ENCODE results near the gene ANKK1.

The ANKK1 gene

DNA sequence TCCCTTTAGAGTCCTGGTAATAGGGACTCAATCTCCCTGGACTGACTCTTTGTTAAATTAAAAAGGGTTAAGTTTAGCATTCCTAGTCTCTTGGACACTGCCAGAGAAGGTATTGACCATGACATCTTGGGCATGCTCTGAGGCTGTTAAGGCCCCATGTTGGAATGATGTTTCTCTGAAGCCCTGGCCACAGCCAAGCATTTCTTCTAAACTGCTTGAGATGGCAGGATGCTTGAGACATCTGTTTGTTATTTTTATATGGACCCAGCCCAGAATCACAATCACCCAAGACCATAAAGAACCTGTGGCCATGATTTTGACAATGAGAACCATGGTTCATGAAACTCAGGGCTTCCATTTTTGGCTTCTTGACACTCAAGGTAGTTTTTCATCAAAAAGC is 5.5 kb upstream of the ANKK1 start:
- H3K9me3 ChIP-seq (replicated peaks; ENCODE audit: low read length) = no peaks in the 10 kb centered on the region
- H3K27me3 ChIP-seq (ENCODE audit: control insufficient read depth, insufficient read depth, low read length) = peaks cover 9% of the 10 kb centered on the region
- H3K4me2 ChIP-seq (ENCODE audit: low read length) = no peak overlapping the region
- H3K4me1 ChIP-seq (ENCODE audit: control insufficient read depth, insufficient read depth, low read length) = peaks cover 6% of the 10 kb centered on the region
- H3K36me3 ChIP-seq (ENCODE audit: insufficient read depth, low read length) = no peaks in the 10 kb centered on the region
- H3K9ac ChIP-seq (ENCODE audit: low read depth, low read length) = no peak overlapping the region
- no peak overlapping the region for H3K4me3 ChIP-seq (ENCODE audit: low read length)

DNA sequence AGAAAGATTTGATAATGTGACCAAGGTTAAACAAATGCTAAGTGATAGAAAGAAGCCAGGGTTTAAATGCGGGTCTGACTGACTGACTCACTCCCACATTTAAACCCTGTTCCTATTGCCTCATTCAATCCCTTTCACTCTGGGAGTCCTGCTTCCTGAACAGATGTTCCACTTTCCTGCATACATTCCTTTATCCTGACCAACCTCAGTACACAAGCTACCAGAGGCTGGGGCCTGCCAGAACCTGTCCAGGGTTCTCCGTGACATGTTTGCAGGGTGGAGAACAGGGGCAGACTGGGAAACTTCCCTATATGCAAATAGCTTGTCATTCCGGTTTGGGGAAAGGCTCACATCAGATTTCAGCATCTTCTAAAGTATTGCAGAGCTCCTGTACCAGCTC is 3.0 kb upstream of the ANKK1 start:
- H3K27me3 ChIP-seq (ENCODE audit: control insufficient read depth, insufficient read depth, low read length) = peaks cover 27% of the 10 kb centered on the region
- H3K9me3 ChIP-seq (replicated peaks; ENCODE audit: low read length) = no peaks in the 10 kb centered on the region
- no peak overlapping the region for H3K4me3 ChIP-seq (ENCODE audit: low read length)
- no peak overlapping the region for H3K4me2 ChIP-seq (ENCODE audit: low read length)
- H3K9ac ChIP-seq (ENCODE audit: low read depth, low read length) = no peak overlapping the region
- no peaks in the 10 kb centered on the region for H3K36me3 ChIP-seq (ENCODE audit: insufficient read depth, low read length)
- H3K4me1 ChIP-seq (ENCODE audit: control insufficient read depth, insufficient read depth, low read length) = peaks cover 6% of the 10 kb centered on the region

DNA sequence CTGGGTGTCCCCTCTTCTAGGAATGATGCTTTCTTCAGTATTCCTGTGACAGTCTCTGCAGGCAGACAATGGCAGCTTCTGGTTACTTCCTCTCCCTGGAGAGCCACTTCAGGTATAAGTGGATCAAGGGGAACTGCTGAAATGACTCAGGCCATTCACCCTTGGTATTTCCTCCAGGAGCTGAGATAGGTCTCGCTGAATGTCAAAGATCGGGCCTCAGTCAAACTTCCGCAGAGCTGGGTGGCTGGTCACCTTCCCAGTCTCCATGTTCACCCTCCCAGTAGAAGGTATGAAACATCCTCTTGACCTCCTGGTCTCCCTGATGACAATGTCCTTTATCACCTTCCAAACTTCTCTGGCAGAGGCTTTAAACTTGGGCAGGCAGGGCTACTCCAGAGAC is 1.8 kb upstream of the ANKK1 start:
- peaks cover 6% of the 10 kb centered on the region for H3K4me1 ChIP-seq (ENCODE audit: control insufficient read depth, insufficient read depth, low read length)
- H3K36me3 ChIP-seq (ENCODE audit: insufficient read depth, low read length) = no peaks in the 10 kb centered on the region
- no peaks in the 10 kb centered on the region for H3K9me3 ChIP-seq (replicated peaks; ENCODE audit: low read length)

DNA sequence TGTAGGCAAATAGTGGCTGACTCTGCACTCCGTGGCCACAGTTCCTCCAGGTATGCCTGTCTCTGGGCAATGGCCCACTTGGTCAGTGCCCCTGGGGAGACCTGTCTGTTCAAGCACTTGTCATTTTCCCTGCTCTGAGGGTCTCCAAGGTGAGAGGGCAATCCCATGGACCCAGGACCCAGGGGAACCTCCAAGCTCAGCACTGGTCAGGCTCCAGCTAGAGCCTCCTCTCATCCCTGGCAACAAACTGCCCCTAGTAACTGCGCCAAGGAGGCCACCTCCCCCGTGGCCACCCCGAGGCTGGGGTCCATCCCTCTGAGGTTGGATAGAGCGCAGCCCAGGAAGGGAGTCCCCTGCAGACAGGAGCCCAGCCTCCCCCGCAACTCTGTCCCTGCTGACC is 713 bp upstream of the ANKK1 start:
- Histone ChIP-seq H3K36me3 (ENCODE audit: insufficient read depth, low read length) (no peaks in the 10 kb centered on the region), H3K4me2 (ENCODE audit: low read length) (no peak overlapping the region)

More for the DNA sequence above, 1.8 kb upstream of the ANKK1 start:
- H3K9ac ChIP-seq (ENCODE audit: low read depth, low read length) = no peak overlapping the region
- H3K4me3 ChIP-seq (ENCODE audit: low read length) = no peak overlapping the region
- no peak overlapping the region for H3K4me2 ChIP-seq (ENCODE audit: low read length)
- peaks cover 32% of the 10 kb centered on the region for H3K27me3 ChIP-seq (ENCODE audit: control insufficient read depth, insufficient read depth, low read length)

DNA sequence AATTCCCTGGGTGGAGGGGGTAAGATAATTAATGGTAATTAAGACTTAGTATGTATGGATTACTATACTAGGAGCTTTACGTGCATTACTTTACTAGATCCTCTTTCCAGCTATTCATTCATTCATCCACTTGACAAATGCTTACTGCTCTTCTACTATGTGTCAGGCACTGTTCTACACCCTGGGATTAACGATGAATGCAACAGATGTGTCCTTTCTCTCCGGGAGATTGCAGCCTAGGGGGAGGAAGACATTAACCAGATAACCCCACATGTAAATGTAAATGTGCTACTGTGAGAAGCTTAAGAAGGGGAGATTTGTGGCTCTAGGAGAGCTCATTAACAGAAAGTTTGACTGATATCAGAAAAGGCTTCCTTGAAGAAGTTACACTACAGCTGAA is 1.7 kb downstream of the ANKK1 start:
- no peaks in the 10 kb centered on the region for H3K36me3 ChIP-seq (ENCODE audit: insufficient read depth, low read length)
- H3K4me2 ChIP-seq (ENCODE audit: low read length) = no peak overlapping the region
- H3K4me3 ChIP-seq (ENCODE audit: low read length) = no peak overlapping the region
- no peak overlapping the region for H3K9ac ChIP-seq (ENCODE audit: low read depth, low read length)
- peaks cover 6% of the 10 kb centered on the region for H3K4me1 ChIP-seq (ENCODE audit: control insufficient read depth, insufficient read depth, low read length)
- H3K27me3 ChIP-seq (ENCODE audit: control insufficient read depth, insufficient read depth, low read length) = peaks cover 55% of the 10 kb centered on the region
- no peaks in the 10 kb centered on the region for H3K9me3 ChIP-seq (replicated peaks; ENCODE audit: low read length)

More for the DNA sequence above, 713 bp upstream of the ANKK1 start:
- no peak overlapping the region for H3K9ac ChIP-seq (ENCODE audit: low read depth, low read length)
- H3K4me1 ChIP-seq (ENCODE audit: control insufficient read depth, insufficient read depth, low read length) = peaks cover 6% of the 10 kb centered on the region
- no peak overlapping the region for H3K4me3 ChIP-seq (ENCODE audit: low read length)
- H3K27me3 ChIP-seq (ENCODE audit: control insufficient read depth, insufficient read depth, low read length) = peaks cover 41% of the 10 kb centered on the region
- H3K9me3 ChIP-seq (replicated peaks; ENCODE audit: low read length) = no peaks in the 10 kb centered on the region

DNA sequence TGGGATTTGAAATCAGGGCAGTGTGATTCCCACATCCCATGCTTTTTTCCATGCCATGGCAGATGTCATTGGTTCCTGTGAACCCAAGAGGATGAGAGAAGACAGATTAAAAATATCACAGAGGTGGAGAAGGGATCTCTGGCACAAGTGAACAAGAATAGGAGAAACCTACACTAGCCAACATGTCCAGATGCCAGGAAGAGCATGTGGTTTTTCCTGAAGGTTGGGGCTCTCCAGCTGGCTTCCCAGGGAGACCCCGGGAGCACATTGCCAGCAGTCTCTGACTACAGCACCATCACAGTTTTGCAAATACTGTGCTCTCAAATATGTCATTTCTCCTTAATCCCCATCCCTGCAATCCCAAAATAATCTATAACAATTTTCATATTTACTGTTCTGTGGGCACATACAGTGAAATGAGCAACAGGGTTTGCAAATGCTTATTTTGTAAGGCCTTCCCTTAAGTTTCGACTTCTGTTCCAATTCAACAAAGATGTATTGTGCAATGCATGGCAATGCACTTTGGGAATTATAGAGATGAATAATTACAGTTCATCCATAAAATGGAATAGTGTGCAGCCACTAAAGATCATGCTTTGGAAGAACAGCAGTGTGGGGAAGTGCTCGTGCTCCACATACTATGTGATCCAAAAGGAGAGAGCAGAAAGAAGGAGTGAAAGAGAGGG is 4.8 kb downstream of the ANKK1 start:
- no peak overlapping the region for H3K4me2 ChIP-seq (ENCODE audit: low read length)

DNA sequence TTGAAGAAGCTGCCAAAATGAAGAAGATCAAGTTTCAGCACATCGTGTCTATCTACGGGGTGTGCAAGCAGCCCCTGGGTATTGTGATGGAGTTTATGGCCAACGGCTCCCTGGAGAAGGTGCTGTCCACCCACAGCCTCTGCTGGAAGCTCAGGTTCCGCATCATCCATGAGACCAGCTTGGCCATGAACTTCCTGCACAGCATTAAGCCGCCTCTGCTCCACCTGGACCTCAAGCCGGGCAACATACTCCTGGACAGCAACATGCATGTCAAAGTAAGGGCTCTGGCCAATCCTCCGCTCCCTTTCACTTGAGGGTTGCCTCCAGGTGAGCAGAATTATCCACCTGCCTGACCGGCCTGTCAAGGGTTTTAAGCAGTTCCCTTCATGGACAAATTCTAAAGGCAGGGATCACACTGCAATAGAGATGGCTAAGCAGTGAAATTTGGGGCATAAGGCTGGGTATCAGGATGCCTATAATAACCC is 6.0 kb downstream of the ANKK1 start:
- Histone ChIP-seq H3K4me2 (ENCODE audit: low read length) (no peak overlapping the region), H3K9me3 (replicated peaks; ENCODE audit: low read length) (no peaks in the 10 kb centered on the region), H3K27me3 (ENCODE audit: control insufficient read depth, insufficient read depth, low read length) (peaks cover 42% of the 10 kb centered on the region), H3K36me3 (ENCODE audit: insufficient read depth, low read length) (no peaks in the 10 kb centered on the region), H3K4me3 (ENCODE audit: low read length) (no peak overlapping the region), H3K9ac (ENCODE audit: low read depth, low read length) (no peak overlapping the region), H3K4me1 (ENCODE audit: control insufficient read depth, insufficient read depth, low read length) (no peaks in the 10 kb centered on the region)

More for the DNA sequence above, 4.8 kb downstream of the ANKK1 start:
- Histone ChIP-seq H3K4me3 (ENCODE audit: low read length) (no peak overlapping the region), H3K27me3 (ENCODE audit: control insufficient read depth, insufficient read depth, low read length) (peaks cover 49% of the 10 kb centered on the region), H3K9ac (ENCODE audit: low read depth, low read length) (no peak overlapping the region), H3K4me1 (ENCODE audit: control insufficient read depth, insufficient read depth, low read length) (no peaks in the 10 kb centered on the region), H3K9me3 (replicated peaks; ENCODE audit: low read length) (no peaks in the 10 kb centered on the region), H3K36me3 (ENCODE audit: insufficient read depth, low read length) (no peaks in the 10 kb centered on the region)

DNA sequence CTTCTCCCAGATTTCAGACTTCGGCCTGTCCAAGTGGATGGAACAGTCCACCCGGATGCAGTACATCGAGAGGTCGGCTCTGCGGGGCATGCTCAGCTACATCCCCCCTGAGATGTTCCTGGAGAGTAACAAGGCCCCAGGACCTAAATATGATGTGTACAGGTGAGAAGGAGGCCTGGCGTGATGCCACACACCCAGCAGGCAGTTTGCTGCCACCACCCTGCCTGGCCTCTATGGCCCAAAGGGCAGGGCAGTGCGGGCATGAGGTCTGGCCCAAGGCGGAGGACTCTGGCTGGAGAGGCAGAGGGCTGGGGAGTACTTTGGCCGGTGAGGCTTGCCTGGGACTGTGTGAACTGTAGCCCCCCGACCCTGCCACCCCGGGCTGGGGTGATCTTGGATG is 7.3 kb downstream of the ANKK1 start:
- Histone ChIP-seq H3K9ac (ENCODE audit: low read depth, low read length) (no peak overlapping the region), H3K27me3 (ENCODE audit: control insufficient read depth, insufficient read depth, low read length) (peaks cover 29% of the 10 kb centered on the region), H3K9me3 (replicated peaks; ENCODE audit: low read length) (no peaks in the 10 kb centered on the region), H3K4me1 (ENCODE audit: control insufficient read depth, insufficient read depth, low read length) (no peaks in the 10 kb centered on the region), H3K4me3 (ENCODE audit: low read length) (no peak overlapping the region), H3K4me2 (ENCODE audit: low read length) (no peak overlapping the region), H3K36me3 (ENCODE audit: insufficient read depth, low read length) (no peaks in the 10 kb centered on the region)

DNA sequence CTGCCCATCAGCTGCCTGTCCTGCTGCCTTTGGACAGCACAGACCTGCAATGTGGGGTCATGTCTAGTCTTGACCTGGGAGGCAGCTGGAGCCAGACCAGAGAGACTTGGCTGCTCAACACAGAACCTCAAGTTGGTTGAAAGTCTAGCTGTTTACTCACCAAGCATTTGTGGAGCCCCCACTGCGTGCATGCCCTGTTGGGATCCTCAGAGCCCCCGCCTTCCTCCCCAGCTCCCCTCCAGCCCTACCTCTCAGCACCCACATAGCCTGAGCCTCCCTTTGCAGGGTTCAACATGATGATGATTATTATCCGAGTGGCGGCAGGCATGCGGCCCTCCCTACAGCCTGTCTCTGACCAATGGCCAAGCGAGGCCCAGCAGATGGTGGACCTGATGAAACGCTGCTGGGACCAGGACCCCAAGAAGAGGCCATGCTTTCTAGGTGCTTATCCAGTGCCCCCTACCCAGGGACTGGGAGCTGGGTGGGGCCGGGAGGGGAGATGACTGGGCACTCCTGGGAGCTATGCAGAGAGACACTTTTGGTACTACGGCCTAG is 8.3 kb downstream of the ANKK1 start:
- Histone ChIP-seq H3K4me1 (ENCODE audit: control insufficient read depth, insufficient read depth, low read length) (no peaks in the 10 kb centered on the region), H3K36me3 (ENCODE audit: insufficient read depth, low read length) (no peaks in the 10 kb centered on the region), H3K9me3 (replicated peaks; ENCODE audit: low read length) (no peaks in the 10 kb centered on the region), H3K4me3 (ENCODE audit: low read length) (no peak overlapping the region), H3K27me3 (ENCODE audit: control insufficient read depth, insufficient read depth, low read length) (peaks cover 27% of the 10 kb centered on the region), H3K9ac (ENCODE audit: low read depth, low read length) (no peak overlapping the region), H3K4me2 (ENCODE audit: low read length) (no peak overlapping the region)

DNA sequence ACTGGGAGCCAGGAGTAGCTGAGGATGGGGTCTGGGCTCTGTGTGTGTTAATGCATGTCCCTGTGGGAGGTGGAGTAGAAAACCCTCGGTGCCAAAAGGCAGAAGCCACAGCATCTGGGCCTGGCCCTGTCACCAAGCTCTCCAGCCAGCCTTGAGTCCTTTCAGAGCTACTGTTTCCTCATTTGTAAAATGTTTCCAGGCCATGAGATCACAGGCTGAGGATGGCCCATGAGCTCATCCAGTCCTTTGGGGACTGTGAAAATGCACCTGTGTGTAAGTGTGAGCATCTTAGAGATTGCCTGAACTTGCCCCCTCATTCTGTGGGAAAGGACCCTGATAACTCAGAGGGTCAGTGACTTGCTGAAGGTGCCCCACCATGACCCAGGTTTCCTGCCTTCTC is 9.1 kb downstream of the ANKK1 start:
- Histone ChIP-seq H3K4me2 (ENCODE audit: low read length) (no peak overlapping the region), H3K4me3 (ENCODE audit: low read length) (no peak overlapping the region), H3K9me3 (replicated peaks; ENCODE audit: low read length) (no peaks in the 10 kb centered on the region), H3K4me1 (ENCODE audit: control insufficient read depth, insufficient read depth, low read length) (no peaks in the 10 kb centered on the region), H3K36me3 (ENCODE audit: insufficient read depth, low read length) (no peaks in the 10 kb centered on the region), H3K9ac (ENCODE audit: low read depth, low read length) (no peak overlapping the region), H3K27me3 (ENCODE audit: control insufficient read depth, insufficient read depth, low read length) (peaks cover 20% of the 10 kb centered on the region)

DNA sequence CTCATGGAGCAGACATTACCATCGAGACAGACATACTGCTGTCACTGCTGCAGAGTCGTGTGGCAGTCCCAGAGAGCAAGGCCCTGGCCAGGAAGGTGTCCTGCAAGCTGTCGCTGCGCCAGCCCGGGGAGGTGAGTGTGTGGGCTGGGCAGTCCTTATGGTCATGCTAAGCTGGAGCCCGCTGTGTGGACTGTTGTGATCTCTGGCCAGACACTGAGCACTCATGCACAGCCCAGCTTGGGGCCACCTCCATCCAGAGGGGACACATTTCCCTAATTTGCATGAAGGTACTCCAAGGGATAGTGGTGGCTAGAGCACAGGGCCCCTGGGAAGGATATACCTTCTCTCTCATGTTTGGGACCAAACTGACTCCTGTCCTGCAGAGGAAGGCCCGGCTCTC is 9.6 kb downstream of the ANKK1 start:
- Histone ChIP-seq H3K4me3 (ENCODE audit: low read length) (no peak overlapping the region), H3K9ac (ENCODE audit: low read depth, low read length) (no peak overlapping the region), H3K36me3 (ENCODE audit: insufficient read depth, low read length) (no peaks in the 10 kb centered on the region), H3K4me1 (ENCODE audit: control insufficient read depth, insufficient read depth, low read length) (peaks cover 3% of the 10 kb centered on the region), H3K4me2 (ENCODE audit: low read length) (no peak overlapping the region), H3K27me3 (ENCODE audit: control insufficient read depth, insufficient read depth, low read length) (peaks cover 14% of the 10 kb centered on the region), H3K9me3 (replicated peaks; ENCODE audit: low read length) (no peaks in the 10 kb centered on the region)

DNA sequence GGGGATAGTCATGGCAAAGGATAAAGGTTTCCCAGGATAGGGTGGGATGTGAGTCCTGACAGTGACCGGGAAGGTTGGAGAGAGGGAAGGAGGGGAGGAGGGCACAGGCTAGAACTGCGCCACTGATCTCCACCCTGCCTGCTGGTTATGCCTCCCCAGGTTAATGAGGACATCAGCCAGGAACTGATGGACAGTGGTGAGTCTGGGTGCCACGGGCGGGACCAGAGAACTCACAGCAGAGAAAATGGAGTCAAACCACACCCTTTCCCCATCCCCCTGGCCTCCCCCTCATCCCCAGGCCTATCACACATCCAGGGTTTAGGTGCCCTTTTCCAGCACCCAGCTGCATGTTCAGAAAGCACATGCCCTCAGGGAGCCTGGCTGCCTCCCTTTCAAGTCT is 10.2 kb downstream of the ANKK1 start:
- Histone ChIP-seq H3K4me1 (ENCODE audit: control insufficient read depth, insufficient read depth, low read length) (peaks cover 3% of the 10 kb centered on the region), H3K9ac (ENCODE audit: low read depth, low read length) (no peak overlapping the region), H3K27me3 (ENCODE audit: control insufficient read depth, insufficient read depth, low read length) (peaks cover 11% of the 10 kb centered on the region), H3K4me2 (ENCODE audit: low read length) (no peak overlapping the region), H3K9me3 (replicated peaks; ENCODE audit: low read length) (no peaks in the 10 kb centered on the region), H3K4me3 (ENCODE audit: low read length) (no peak overlapping the region), H3K36me3 (ENCODE audit: insufficient read depth, low read length) (no peaks in the 10 kb centered on the region)

Data from skeletal muscle satellite cell (primary cell).